A673 (cell line): Measurements from ENCODE around the gene CIDEC. TPM values are rescaled to one million over a fixed set of nuclear protein-coding genes. Genes with fewer than 3 reads are reported as not detected.
"Not testable (repeated sequence)": the region's sequence is repeated elsewhere in the genome, so short reads cannot be mapped to it uniquely, and the experiment has no call there.

Experiments
- BruUV-seq: library from RNA; stranded (reverse); fragments of 400-500 nt; replicated peaks from 2 replicates; lab custom pipeline; 2021; lab: Mats Ljungman, UMichigan
- CTCF ChIA-PET: fragments of 300-600 bp; sonication (Branson Sonifier 250); formaldehyde crosslinking; loops from one replicate; lab custom pipeline; 2022; ENCODE audit warnings: antibody characterized with exemption; lab: Charles Lee
- POLR2A ChIA-PET: fragments of 300-600 bp; sonication (Branson Sonifier 250); formaldehyde crosslinking; loops from one replicate; lab custom pipeline; 2022; ENCODE audit warnings: antibody characterized with exemption; ENCODE audit not compliant: low non-redundant PET; lab: Charles Lee
- DNase-seq: peaks from one replicate; pipeline ENCODE4 v3.0.0-alpha.2; 2015; ENCODE audit warnings: low spot score
- H3K27ac ChIP-seq: fragments of 200-600 bp; sonication (generic); 2 replicates; pipeline ENCODE4 v1.5.1; 2016; ENCODE audit warnings: mixed run types, low read depth, mild to moderate bottlenecking, mixed read lengths, antibody characterized with exemption, low read length; ENCODE audit not compliant: poor library complexity, severe bottlenecking
- H3K27me3 ChIP-seq: fragments of 200-600 bp; sonication (generic); replicated peaks from 2 replicates; pipeline ENCODE4 v1.6.1; 2017; ENCODE audit warnings: mixed run types, low read depth, mild to moderate bottlenecking, mixed read lengths, antibody characterized with exemption, low read length; ENCODE audit not compliant: insufficient read depth, poor library complexity
- H3K36me3 ChIP-seq: fragments of 200-600 bp; sonication (generic); 2 replicates; pipeline ENCODE4 v1.6.1; 2016; ENCODE audit warnings: mixed run types, mild to moderate bottlenecking, mixed read lengths, antibody characterized with exemption, low read length; ENCODE audit not compliant: insufficient read depth, poor library complexity, severe bottlenecking
- H3K4me1 ChIP-seq: fragments of 200-600 bp; sonication (generic); 2 replicates; pipeline ENCODE4 v1.6.1; 2017; ENCODE audit warnings: mixed run types, mild to moderate bottlenecking, mixed read lengths, antibody characterized with exemption, low read length; ENCODE audit not compliant: insufficient read depth, poor library complexity, severe bottlenecking
- H3K4me3 ChIP-seq: fragments of 200-600 bp; sonication (generic); 2 replicates; pipeline ENCODE4 v1.5.1; 2016; ENCODE audit warnings: low read depth, mixed run types, mild to moderate bottlenecking, mixed read lengths, low read length; ENCODE audit not compliant: poor library complexity, severe bottlenecking
- H3K9me3 ChIP-seq: fragments of 200-600 bp; sonication (generic); 2 replicates; pipeline ENCODE4 v1.6.1; 2016; ENCODE audit warnings: mixed run types, low read depth, mild to moderate bottlenecking, mixed read lengths, antibody characterized with exemption, low read length; ENCODE audit not compliant: poor library complexity, severe bottlenecking
- EZH2 ChIP-seq: fragments of 200-600 bp; sonication (generic); IDR thresholded peaks from 2 replicates; pipeline ENCODE4 v1.6.1; 2017; ENCODE audit warnings: borderline replicate concordance, low read depth, mild to moderate bottlenecking, mixed read lengths, antibody characterized with exemption, low read length; ENCODE audit not compliant: poor library complexity, severe bottlenecking
- intact Hi-C: fragments of 100-400 bp; cut with micrococcal nuclease; formaldehyde crosslinking; loops from one replicate; pipeline ENCODE4 v1.10.0; 2022; ENCODE audit not compliant: unreplicated experiment
- total RNA-seq: library from RNA; stranded (reverse); gene quantifications from 2 replicates; pipeline ENCODE4 v1.2.3, GENCODE V29; 2021
- TF ChIP-seq, protein P1 (sequence below): fragments of 300-800, 200-600 bp; sonication (generic); conservative IDR thresholded peaks from 2 replicates; pipeline ENCODE4 v1.5.1; 2017; ENCODE audit warnings: low read depth, mild to moderate bottlenecking, antibody characterized with exemption, low read length, moderate library complexity, mixed read lengths

CIDEC gene
- total RNA-seq, 1 experiment from 2014 or later, result not detected

DNA sequence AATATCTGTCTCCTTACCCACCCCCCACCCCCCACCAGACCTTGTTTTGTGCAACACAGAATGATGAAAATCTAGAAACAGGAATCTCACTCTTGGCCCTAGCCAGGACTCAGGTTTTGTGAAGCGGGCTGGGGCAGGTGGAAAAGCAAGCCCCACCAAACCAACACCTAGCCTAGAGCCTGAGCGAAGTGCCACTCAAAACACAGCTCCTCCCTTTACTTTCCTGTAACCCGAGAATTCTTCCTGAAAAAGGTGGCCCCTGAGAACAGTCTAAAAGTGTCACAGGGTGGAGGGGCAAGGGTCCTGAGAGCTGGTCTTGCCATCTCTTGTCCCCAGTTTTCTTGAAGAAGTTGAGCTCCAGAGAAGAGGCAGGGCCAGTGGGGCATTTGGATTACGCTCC lies 18.9 kb downstream of the CIDEC start:
- Histone ChIP-seq H3K36me3 (no peaks in the 10 kb centered on the region), H3K9me3 (no peaks in the 10 kb centered on the region), H3K4me3 (no peak overlapping the region), H3K27me3 (no peaks in the 10 kb centered on the region), H3K27ac (no peak overlapping the region), H3K4me1 (peaks cover 9% of the 10 kb centered on the region)
- TF ChIP-seq EZH2, result no peak
- TF ChIP-seq, protein P1, sequence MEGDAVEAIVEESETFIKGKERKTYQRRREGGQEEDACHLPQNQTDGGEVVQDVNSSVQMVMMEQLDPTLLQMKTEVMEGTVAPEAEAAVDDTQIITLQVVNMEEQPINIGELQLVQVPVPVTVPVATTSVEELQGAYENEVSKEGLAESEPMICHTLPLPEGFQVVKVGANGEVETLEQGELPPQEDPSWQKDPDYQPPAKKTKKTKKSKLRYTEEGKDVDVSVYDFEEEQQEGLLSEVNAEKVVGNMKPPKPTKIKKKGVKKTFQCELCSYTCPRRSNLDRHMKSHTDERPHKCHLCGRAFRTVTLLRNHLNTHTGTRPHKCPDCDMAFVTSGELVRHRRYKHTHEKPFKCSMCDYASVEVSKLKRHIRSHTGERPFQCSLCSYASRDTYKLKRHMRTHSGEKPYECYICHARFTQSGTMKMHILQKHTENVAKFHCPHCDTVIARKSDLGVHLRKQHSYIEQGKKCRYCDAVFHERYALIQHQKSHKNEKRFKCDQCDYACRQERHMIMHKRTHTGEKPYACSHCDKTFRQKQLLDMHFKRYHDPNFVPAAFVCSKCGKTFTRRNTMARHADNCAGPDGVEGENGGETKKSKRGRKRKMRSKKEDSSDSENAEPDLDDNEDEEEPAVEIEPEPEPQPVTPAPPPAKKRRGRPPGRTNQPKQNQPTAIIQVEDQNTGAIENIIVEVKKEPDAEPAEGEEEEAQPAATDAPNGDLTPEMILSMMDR, result no peak
- CTCF ChIA-PET, result no interaction called here
- no TSS peak for BruUV-seq
- no peak for DNase-seq
- POLR2A ChIA-PET, result no interaction called here
- intact Hi-C loops, result no loop called here

DNA sequence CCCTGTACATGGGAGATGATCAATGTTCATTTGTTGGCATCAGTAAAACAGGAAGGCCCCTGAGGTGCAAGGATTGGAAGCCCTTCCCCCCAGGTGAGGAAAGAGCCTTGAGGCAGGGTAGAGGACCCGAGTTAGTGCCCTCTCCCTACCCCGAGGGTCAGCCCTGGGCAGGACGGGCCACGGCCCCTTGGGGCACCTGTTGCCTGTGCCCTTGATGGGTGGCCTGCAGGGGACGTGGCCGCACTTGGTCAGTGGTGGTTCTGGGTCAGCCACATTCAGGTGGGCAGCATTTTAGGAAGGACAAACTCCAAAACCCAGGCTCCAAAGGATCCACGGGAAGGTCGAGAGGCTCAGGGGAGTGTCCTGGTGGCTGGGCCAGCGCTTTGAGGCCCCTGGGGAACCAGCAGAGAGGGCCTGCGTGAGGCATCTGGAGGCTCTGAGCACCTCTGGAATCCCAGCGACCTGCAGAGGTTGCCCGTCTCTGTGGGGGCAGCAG lies 20.5 kb downstream of the CIDEC start:
- H3K4me3 ChIP-seq, result no peak overlapping the region
- no TSS peak for BruUV-seq
- no peaks in the 10 kb centered on the region for H3K36me3 ChIP-seq
- H3K27ac ChIP-seq, result no peak overlapping the region
- H3K27me3 ChIP-seq, result no peaks in the 10 kb centered on the region
- no peaks in the 10 kb centered on the region for H3K9me3 ChIP-seq
- DNase-seq, result no peak
- POLR2A ChIA-PET, result no interaction called here
- intact Hi-C loops, result no loop called here
- CTCF ChIA-PET, result no interaction called here
- TF ChIP-seq, protein P1, result no peak
- no peak for TF ChIP-seq EZH2
- H3K4me1 ChIP-seq, result peaks cover 6% of the 10 kb centered on the region

DNA sequence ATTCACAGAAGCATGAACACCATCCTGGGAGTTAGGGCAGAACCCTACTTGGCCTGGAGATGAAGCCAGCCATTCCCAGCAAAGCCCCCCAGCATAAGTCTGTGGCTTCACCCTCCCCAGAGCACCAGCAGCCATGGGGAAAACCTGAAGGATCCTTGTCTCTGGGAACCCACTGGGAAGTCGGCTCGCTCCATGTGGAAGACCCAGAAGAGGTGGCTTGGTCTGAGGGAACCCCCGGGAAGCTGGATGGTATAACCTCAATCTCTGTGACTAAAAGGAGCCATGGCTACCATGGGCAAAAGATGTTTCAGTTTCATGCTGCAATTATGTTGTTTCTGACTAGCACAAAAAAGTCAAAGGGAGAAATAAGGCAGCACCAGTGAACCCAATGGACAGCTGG lies 24.5 kb downstream of the CIDEC start:
- H3K27ac ChIP-seq, result no peak overlapping the region
- BruUV-seq, result no TSS peak
- H3K36me3 ChIP-seq, result no peaks in the 10 kb centered on the region
- TF ChIP-seq, protein P1, result no peak
- TF ChIP-seq EZH2, result no peak
- H3K9me3 ChIP-seq, result no peaks in the 10 kb centered on the region
- intact Hi-C loops, result no loop called here
- POLR2A ChIA-PET, result no interaction called here
- no peak for DNase-seq
- no peak overlapping the region for H3K4me3 ChIP-seq
- no peaks in the 10 kb centered on the region for H3K27me3 ChIP-seq
- CTCF ChIA-PET, result no interaction called here
- H3K4me1 ChIP-seq, result no peaks in the 10 kb centered on the region

DNA sequence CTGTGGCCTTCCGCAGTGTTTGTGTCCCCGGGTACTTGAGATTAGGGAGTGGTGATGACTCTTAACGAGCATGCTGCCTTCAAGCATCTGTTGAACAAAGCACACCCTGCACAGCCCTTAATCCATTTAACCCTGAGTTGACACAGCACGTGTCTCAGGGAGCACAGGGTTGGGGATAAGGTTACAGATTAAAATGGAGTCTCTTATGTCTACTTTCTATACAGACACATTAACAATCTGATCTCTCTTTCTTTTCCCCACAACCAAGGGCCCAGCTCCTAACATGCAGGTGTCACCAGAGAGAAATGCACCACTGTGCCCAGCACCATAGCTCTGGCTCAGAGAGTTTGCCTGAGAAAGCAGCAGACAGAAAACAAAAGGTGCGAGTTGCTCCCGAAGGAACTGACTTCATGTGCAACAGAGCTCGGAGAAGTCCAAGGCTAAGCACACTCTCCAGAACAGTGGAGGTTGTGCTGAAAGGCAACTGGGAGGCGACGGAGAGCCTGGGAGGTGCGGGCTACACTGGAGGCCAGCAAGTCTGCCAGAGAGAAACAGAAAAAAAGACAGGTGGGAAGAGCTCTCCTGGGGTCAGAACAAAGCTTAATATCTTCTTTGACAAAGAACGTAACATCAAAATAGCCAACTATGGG lies 25.6 kb downstream of the CIDEC start:
- H3K4me1 ChIP-seq, intact Hi-C loops, H3K27me3 ChIP-seq, BruUV-seq, DNase-seq, H3K4me3 ChIP-seq, H3K36me3 ChIP-seq, CTCF ChIA-PET, POLR2A ChIA-PET, H3K9me3 ChIP-seq, H3K27ac ChIP-seq: not testable (repeated sequence)
